HG03432 (cell line): ENCODE results near the gene AGBL1.

Experiments used
- ATAC-seq: cut with Tn5 transposase; IDR thresholded peaks from one replicate; pipeline ENCODE4 v1.9.1; 2021; ENCODE audit warnings: mild to moderate bottlenecking, moderate library complexity; ENCODE audit not compliant: unreplicated experiment

Gene AGBL1

GRCh38 chr15:86079508-86080266 is at the start of gene AGBL1:
Gene AGBL1 (plus strand): TSS chr15:86079871.
- no peak for ATAC-seq

- ATAC-seq = no peak
These were observed 44.8 kb upstream of the AGBL1 start for GRCh38 chr15:86034904-86035303.

GRCh38 chr15:86036243-86036642 is 43.4 kb upstream of the AGBL1 start:
- ATAC-seq = no peak

GRCh38 chr15:86038491-86038890 is 41.2 kb upstream of the AGBL1 start:
- ATAC-seq = no peak

- ATAC-seq = no peak
These were observed 39.2 kb upstream of the AGBL1 start for GRCh38 chr15:86040356-86041033.

- no peak for ATAC-seq
These were observed 38.3 kb upstream of the AGBL1 start for GRCh38 chr15:86041399-86041798.

GRCh38 chr15:86042226-86042625 is 37.4 kb upstream of the AGBL1 start:
- ATAC-seq = no peak

GRCh38 chr15:86044981-86045380 is 34.7 kb upstream of the AGBL1 start:
- ATAC-seq = no peak

- ATAC-seq = no peak
These were observed 25.3 kb upstream of the AGBL1 start for GRCh38 chr15:86054338-86054737.

- ATAC-seq = no peak
These were observed 24.0 kb upstream of the AGBL1 start for GRCh38 chr15:86055688-86056087.

GRCh38 chr15:86059851-86060250 is 19.8 kb upstream of the AGBL1 start:
- ATAC-seq = no peak

GRCh38 chr15:86060674-86061073 is 19.0 kb upstream of the AGBL1 start:
- ATAC-seq = no peak

- no peak for ATAC-seq
These were observed 18.1 kb upstream of the AGBL1 start for GRCh38 chr15:86061581-86061980.

GRCh38 chr15:86062646-86063243 is 16.9 kb upstream of the AGBL1 start:
- ATAC-seq = no peak

- ATAC-seq = no peak
These were observed 16.1 kb upstream of the AGBL1 start for GRCh38 chr15:86063356-86064095.

GRCh38 chr15:86064326-86064725 is 15.3 kb upstream of the AGBL1 start:
- ATAC-seq = no peak

- no peak for ATAC-seq
These were observed 13.4 kb upstream of the AGBL1 start for GRCh38 chr15:86066174-86066834.

- ATAC-seq = no peak
These were observed 6.4 kb upstream of the AGBL1 start for GRCh38 chr15:86073281-86073680.

- ATAC-seq = no peak
These were observed 3.2 kb upstream of the AGBL1 start for GRCh38 chr15:86076468-86076867.

GRCh38 chr15:86077070-86077469 is 2.6 kb upstream of the AGBL1 start:
- ATAC-seq = no peak

- no peak for ATAC-seq
These were observed 631 bp downstream of the AGBL1 start for GRCh38 chr15:86080302-86080701.
